Trophoblast cell (in vitro differentiated cells and primary cell): Measurements from ENCODE around the gene DTNBP1.
A peak's percentile ranks its signal among the peaks of the same experiment; 100 is the strongest.

Experiments
- DNase-seq, 2 donors: peaks; one replicate each; pipeline ENCODE4 v3.0.0-alpha.2; 2016
- H2AFZ ChIP-seq: 2 replicates; pipeline ENCODE4 v1.6.1; 2013; ENCODE audit warnings: low read length, moderate library complexity, mild to moderate bottlenecking; ENCODE audit not compliant: insufficient read depth, poor library complexity
- H2AK5ac ChIP-seq: 2 replicates; pipeline ENCODE4 v1.6.1; 2013; ENCODE audit warnings: mild to moderate bottlenecking, low read length
- H2BK120ac ChIP-seq: 2 replicates; pipeline ENCODE4 v1.6.1; 2013; ENCODE audit warnings: low read length, mild to moderate bottlenecking, moderate library complexity; ENCODE audit not compliant: insufficient read depth, poor library complexity
- H2BK12ac ChIP-seq: 2 replicates; pipeline ENCODE4 v1.6.1; 2013; ENCODE audit warnings: mild to moderate bottlenecking, low read length, moderate library complexity
- H2BK5ac ChIP-seq: 2 replicates; pipeline ENCODE4 v1.6.1; 2013; ENCODE audit warnings: low read length, low read depth, moderate library complexity, mild to moderate bottlenecking; ENCODE audit not compliant: poor library complexity
- H3K14ac ChIP-seq: 2 replicates; pipeline ENCODE4 v1.6.1; 2013; ENCODE audit warnings: mild to moderate bottlenecking, low read length
- H3K18ac ChIP-seq: 2 replicates; pipeline ENCODE4 v1.6.1; 2013; ENCODE audit warnings: mild to moderate bottlenecking, low read length
- H3K23ac ChIP-seq: 2 replicates; pipeline ENCODE4 v1.6.1; 2013; ENCODE audit warnings: low read length
- H3K27ac ChIP-seq: 2 replicates; pipeline ENCODE4 v1.5.1; 2013; ENCODE audit warnings: low read depth, mild to moderate bottlenecking, inconsistent platforms, low read length, moderate library complexity
- H3K27me3 ChIP-seq: 2 replicates; pipeline ENCODE4 v1.6.1; 2013; ENCODE audit warnings: inconsistent platforms, mild to moderate bottlenecking, low read length, moderate library complexity; ENCODE audit not compliant: insufficient read depth
- H3K36me3 ChIP-seq, 2 experiments: 1 replicate in 1 of 2; 2 replicates in 1 of 2; pipeline ENCODE4 v1.6.1; 2013; ENCODE audit warnings: low read length in 2 of 2, mild to moderate bottlenecking in 2 of 2, moderate library complexity in 1 of 2; ENCODE audit not compliant: insufficient read depth in 2 of 2, control insufficient read depth in 1 of 2
- H3K4ac ChIP-seq: 2 replicates; pipeline ENCODE4 v1.6.1; 2013; ENCODE audit warnings: low read depth, mild to moderate bottlenecking, low read length, moderate library complexity
- H3K4me1 ChIP-seq, 2 experiments: 1 replicate in 1 of 2; 2 replicates in 1 of 2; pipeline ENCODE4 v1.6.1; 2013; ENCODE audit warnings: low read length in 2 of 2, mild to moderate bottlenecking in 2 of 2, moderate library complexity in 1 of 2; ENCODE audit not compliant: insufficient read depth in 2 of 2, control insufficient read depth in 1 of 2
- H3K4me2 ChIP-seq: 2 replicates; pipeline ENCODE4 v1.6.1; 2013; ENCODE audit warnings: inconsistent platforms, mild to moderate bottlenecking, low read length, moderate library complexity
- H3K4me3 ChIP-seq: 2 replicates; pipeline ENCODE4 v1.5.1; 2013; ENCODE audit warnings: mild to moderate bottlenecking, low read depth, low read length, inconsistent platforms
- H3K79me1 ChIP-seq: one replicate; pipeline ENCODE4 v1.6.1; 2013; ENCODE audit warnings: low read length
- H3K79me2 ChIP-seq: 2 replicates; pipeline ENCODE4 v1.6.1; 2013; ENCODE audit warnings: low read length, mild to moderate bottlenecking; ENCODE audit not compliant: control insufficient read depth, insufficient read depth, poor library complexity
- H3K9ac ChIP-seq: 2 replicates; pipeline ENCODE4 v1.6.1; 2013; ENCODE audit warnings: mild to moderate bottlenecking, low read length
- H3K9me3 ChIP-seq: 2 replicates; pipeline ENCODE4 v1.6.1; 2013; ENCODE audit warnings: low read depth, mild to moderate bottlenecking, control low read depth, inconsistent platforms, low read length; ENCODE audit not compliant: insufficient read depth
- H4K12ac ChIP-seq: 2 replicates; pipeline ENCODE4 v1.6.1; 2013; ENCODE audit warnings: low read depth, mild to moderate bottlenecking, low read length, moderate library complexity
- H4K8ac ChIP-seq: 2 replicates; pipeline ENCODE4 v1.6.1; 2013; ENCODE audit warnings: low read depth, mild to moderate bottlenecking, low read length, moderate library complexity
- H4K91ac ChIP-seq: one replicate; pipeline ENCODE4 v1.6.1; 2013; ENCODE audit warnings: low read depth, mild to moderate bottlenecking, low read length, moderate library complexity
- WGBS: extraction: QIAGEN DNeasy Blood & Tissue Kit; methylation state at CpG from one replicate; pipeline ENCODE4 v1.1.7; 2013; ENCODE audit warnings: missing lambda C conversion rate; ENCODE audit not compliant: insufficient read length, insufficient coverage; ENCODE audit errors: extremely low coverage; 5-methylcytosine and 5-hydroxymethylcytosine counted together

Gene DTNBP1

GRCh38 chr6:15521582-15521981 is 141.2 kb downstream of the DTNBP1 start:
- H3K36me3 ChIP-seq = peaks cover 39 to 52% of the 10 kb centered on the region in 2 experiments
- H3K9me3 ChIP-seq = no peaks in the 10 kb centered on the region
- H3K4me3 ChIP-seq = no peak overlapping the region
- H4K91ac ChIP-seq = no peak overlapping the region
- H3K4me1 ChIP-seq = peaks cover 7% of the 10 kb centered on the region in 2 experiments
- H3K4me2 ChIP-seq = no peak overlapping the region
- H2BK12ac ChIP-seq = no peak overlapping the region
- H2BK5ac ChIP-seq = no peak overlapping the region
- no peak overlapping the region for H3K9ac ChIP-seq
- H3K18ac ChIP-seq = no peak overlapping the region
- no CpG with 5 or more reads among the region's 6 CpGs for WGBS
- no peaks in the 10 kb centered on the region for H3K79me2 ChIP-seq
- no peak overlapping the region for H2BK120ac ChIP-seq
- H2AFZ ChIP-seq = no peak overlapping the region
- no peak for DNase-seq
- H3K4ac ChIP-seq = no peak overlapping the region
- no peak overlapping the region for H3K27ac ChIP-seq
- no peaks in the 10 kb centered on the region for H3K79me1 ChIP-seq
- H4K8ac ChIP-seq = no peak overlapping the region
- H2AK5ac ChIP-seq = no peak overlapping the region
- H4K12ac ChIP-seq = no peak overlapping the region
- no peaks in the 10 kb centered on the region for H3K27me3 ChIP-seq
- H3K23ac ChIP-seq = no peak overlapping the region
- no peak overlapping the region for H3K14ac ChIP-seq

DNA sequence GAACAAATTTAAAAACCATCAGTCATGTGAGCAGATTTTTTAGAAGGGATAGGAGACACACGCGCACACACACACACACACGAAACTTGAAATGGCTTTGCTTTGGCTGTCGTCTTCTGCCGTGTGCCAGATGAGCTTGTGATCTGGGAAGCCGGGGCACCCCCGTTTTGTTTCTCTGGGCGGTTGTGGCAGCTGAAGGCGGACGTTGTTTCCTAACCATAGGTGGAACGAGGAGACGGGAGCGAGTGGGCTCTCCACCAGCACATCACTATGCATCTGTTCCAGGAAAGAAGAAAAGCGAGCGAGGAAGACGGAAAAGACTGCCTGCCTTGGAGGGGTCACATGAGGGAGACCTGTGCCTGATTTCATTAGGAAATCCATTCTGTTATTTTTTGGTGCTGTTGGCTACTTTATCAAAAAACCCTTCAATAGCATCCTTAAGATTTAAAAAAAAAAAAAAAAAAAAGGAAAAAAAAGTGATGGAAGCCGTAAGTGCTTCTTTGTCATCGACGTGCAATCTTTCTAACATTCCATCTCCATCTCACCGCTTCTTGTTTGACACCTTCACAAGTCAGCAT is 142.1 kb downstream of the DTNBP1 start:
- H3K27me3 ChIP-seq = no peaks in the 10 kb centered on the region
- no peaks in the 10 kb centered on the region for H3K79me1 ChIP-seq
- H3K27ac ChIP-seq = no peak overlapping the region
- H3K23ac ChIP-seq = no peak overlapping the region
- no peaks in the 10 kb centered on the region for H3K79me2 ChIP-seq
- no peak overlapping the region for H3K9ac ChIP-seq
- H3K4me2 ChIP-seq = no peak overlapping the region
- no peak overlapping the region for H2BK5ac ChIP-seq
- H3K4me1 ChIP-seq = peaks cover 10 to 12% of the 10 kb centered on the region in 2 experiments
- H3K4ac ChIP-seq = no peak overlapping the region
- 100% methylated on average over 1 of the region's 20 CpGs for WGBS
- DNase-seq = no peak
- no peak overlapping the region for H3K4me3 ChIP-seq
- no peak overlapping the region for H2BK120ac ChIP-seq
- no peak overlapping the region for H4K8ac ChIP-seq
- no peak overlapping the region for H2BK12ac ChIP-seq
- peaks cover 44 to 54% of the 10 kb centered on the region in 2 experiments for H3K36me3 ChIP-seq
- H4K91ac ChIP-seq = no peak overlapping the region
- no peak overlapping the region for H3K18ac ChIP-seq
- H3K14ac ChIP-seq = no peak overlapping the region
- no peak overlapping the region for H4K12ac ChIP-seq
- H2AFZ ChIP-seq = no peak overlapping the region
- H2AK5ac ChIP-seq = no peak overlapping the region
- no peaks in the 10 kb centered on the region for H3K9me3 ChIP-seq

DNA sequence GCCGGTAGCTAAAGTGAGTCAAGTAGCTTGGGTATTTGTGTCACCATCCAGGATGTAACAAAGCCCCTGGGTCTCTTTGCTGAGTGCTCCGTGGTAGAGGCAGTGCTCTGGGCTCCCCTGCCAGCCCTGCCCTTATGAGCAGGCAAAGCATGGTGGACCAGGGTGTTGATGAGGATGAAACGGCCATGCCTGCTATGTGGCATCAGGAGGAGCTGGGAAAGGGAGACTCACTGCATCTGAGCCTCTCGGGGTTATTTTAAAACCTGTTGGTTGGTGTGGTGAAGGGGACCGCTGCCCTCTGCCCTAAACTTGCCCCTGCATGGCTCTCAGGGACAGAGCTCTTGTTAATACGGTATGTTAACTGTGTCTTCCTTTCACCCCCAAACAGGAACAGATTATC is 143.1 kb downstream of the DTNBP1 start:
- Histone ChIP-seq H2AFZ (no peak overlapping the region), H3K9me3 (no peaks in the 10 kb centered on the region), H3K79me2 (no peaks in the 10 kb centered on the region), H3K4me2 (no peak overlapping the region), H3K4me3 (no peak overlapping the region), H2BK5ac (no peak overlapping the region), H3K79me1 (no peaks in the 10 kb centered on the region), H4K91ac (no peak overlapping the region), H3K23ac (no peak overlapping the region), H3K18ac (no peak overlapping the region), H2AK5ac (no peak overlapping the region), H2BK120ac (no peak overlapping the region), H4K8ac (no peak overlapping the region), H3K9ac (no peak overlapping the region), H3K27ac (no peak overlapping the region), H3K14ac (no peak overlapping the region), H3K4me1 (peaks cover 10 to 12% of the 10 kb centered on the region in 2 experiments), H2BK12ac (no peak overlapping the region), H4K12ac (no peak overlapping the region), H3K36me3 (peaks cover 44 to 59% of the 10 kb centered on the region in 2 experiments), H3K27me3 (no peaks in the 10 kb centered on the region), H3K4ac (no peak overlapping the region)
- WGBS = no CpG with 5 or more reads among the region's 6 CpGs
- DNase-seq = no peak

- DNase-seq = no peak
- H4K91ac ChIP-seq = no peak overlapping the region
- no peak overlapping the region for H3K23ac ChIP-seq
- no peak overlapping the region for H2BK12ac ChIP-seq
- no peak overlapping the region for H4K8ac ChIP-seq
- H3K14ac ChIP-seq = no peak overlapping the region
- H2AFZ ChIP-seq = no peak overlapping the region
- no peak overlapping the region for H3K9ac ChIP-seq
- H4K12ac ChIP-seq = no peak overlapping the region
- H3K79me2 ChIP-seq = no peaks in the 10 kb centered on the region
- WGBS = no CpG with 5 or more reads among the region's 10 CpGs
- no peak overlapping the region for H3K4me2 ChIP-seq
- peak overlapping the region; percentile 46 for H3K27ac ChIP-seq
- H2AK5ac ChIP-seq = no peak overlapping the region
- H3K36me3 ChIP-seq = peaks cover 44 to 61% of the 10 kb centered on the region in 2 experiments
- no peak overlapping the region for H2BK120ac ChIP-seq
- H3K4ac ChIP-seq = no peak overlapping the region
- H3K79me1 ChIP-seq = no peaks in the 10 kb centered on the region
- no peak overlapping the region for H2BK5ac ChIP-seq
- no peaks in the 10 kb centered on the region for H3K27me3 ChIP-seq
- H3K4me3 ChIP-seq = no peak overlapping the region
- no peak overlapping the region for H3K18ac ChIP-seq
- no peaks in the 10 kb centered on the region for H3K9me3 ChIP-seq
- peaks cover 10 to 12% of the 10 kb centered on the region in 2 experiments for H3K4me1 ChIP-seq
These were observed 143.9 kb downstream of the DTNBP1 start for GRCh38 chr6:15518878-15519277.
